ENCODE results near the gene AHNAK.

AHNAK gene

DNA sequence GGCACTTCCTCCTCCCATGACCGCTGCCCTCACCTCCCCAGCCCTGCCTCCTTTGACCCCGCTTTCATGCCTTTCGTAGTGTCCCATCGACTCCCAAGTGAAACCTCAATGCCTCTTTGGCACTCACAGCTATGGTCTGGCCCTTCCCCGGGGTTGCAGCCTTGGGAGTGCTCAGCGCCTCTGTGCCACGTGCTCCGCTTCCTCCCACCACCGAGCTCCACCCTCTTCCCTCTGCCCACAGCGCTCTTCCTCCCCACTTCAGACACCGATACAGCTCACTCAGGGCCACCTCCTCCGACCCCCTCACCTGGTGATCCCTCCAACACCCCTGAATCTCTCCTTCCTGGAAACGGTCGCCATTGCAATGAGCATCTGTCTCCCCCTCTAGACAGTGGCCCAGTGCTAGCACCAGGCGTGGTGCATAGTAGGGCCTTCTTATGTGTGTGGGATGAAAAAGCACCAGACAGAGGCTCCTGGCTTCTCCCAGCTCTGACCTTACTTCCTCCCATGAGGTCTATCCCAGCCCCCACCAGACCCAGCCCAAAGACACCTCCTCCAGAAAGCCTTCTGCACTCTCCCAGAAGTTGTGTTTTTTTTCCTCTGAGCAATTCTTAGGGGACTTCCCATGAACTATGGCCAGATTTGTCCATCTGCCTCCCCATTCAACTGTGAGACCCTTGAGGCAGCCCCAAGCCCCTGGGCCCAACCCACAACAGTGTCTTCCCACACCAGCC lies 144.2 kb downstream of the AHNAK start:
- Histone ChIP-seq H3K4me1 (ENCODE audit: control insufficient read depth, insufficient read depth, low read length, unreplicated experiment) (peaks cover 24% of the 10 kb centered on the region), H3K79me2 (ENCODE audit: control insufficient read depth, insufficient read depth, low read length, unreplicated experiment) (no peaks in the 10 kb centered on the region), H3K4me3 (ENCODE audit: low read depth, low read length) (no peak overlapping the region), H3K27ac (ENCODE audit: low read depth, low read length) (no peak overlapping the region), H2AFZ (ENCODE audit: low read length, unreplicated experiment) (no peak overlapping the region), H3K27me3 (ENCODE audit: insufficient read depth, low read length) (no peaks in the 10 kb centered on the region), H3K36me3 (ENCODE audit: insufficient read depth, low read length) (no peaks in the 10 kb centered on the region)

DNA sequence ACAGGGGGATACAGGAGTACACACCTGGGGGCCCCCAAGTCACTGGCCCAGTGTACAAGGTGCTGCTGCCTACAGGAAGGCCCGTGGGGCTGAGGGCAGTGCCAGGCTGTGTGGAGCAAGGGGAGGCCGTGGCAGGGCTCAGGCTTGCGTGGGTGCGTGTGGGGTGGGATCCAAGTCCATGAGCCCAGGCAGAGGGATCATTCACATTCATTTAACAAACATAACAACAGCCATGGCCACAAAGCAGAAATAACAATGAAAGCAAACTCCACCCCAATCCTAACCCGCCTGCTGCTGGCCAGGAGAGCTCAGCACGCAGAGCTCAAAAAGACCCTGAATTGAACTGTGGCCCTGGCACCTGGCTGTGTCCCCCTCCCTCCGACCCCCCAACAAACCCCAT lies 144.8 kb downstream of the AHNAK start:
- Histone ChIP-seq H3K36me3 (ENCODE audit: insufficient read depth, low read length) (no peaks in the 10 kb centered on the region), H2AFZ (ENCODE audit: low read length, unreplicated experiment) (no peak overlapping the region), H3K4me1 (ENCODE audit: control insufficient read depth, insufficient read depth, low read length, unreplicated experiment) (peaks cover 24% of the 10 kb centered on the region), H3K4me3 (ENCODE audit: low read depth, low read length) (no peak overlapping the region), H3K27me3 (ENCODE audit: insufficient read depth, low read length) (no peaks in the 10 kb centered on the region), H3K79me2 (ENCODE audit: control insufficient read depth, insufficient read depth, low read length, unreplicated experiment) (no peaks in the 10 kb centered on the region), H3K27ac (ENCODE audit: low read depth, low read length) (no peak overlapping the region)

DNA sequence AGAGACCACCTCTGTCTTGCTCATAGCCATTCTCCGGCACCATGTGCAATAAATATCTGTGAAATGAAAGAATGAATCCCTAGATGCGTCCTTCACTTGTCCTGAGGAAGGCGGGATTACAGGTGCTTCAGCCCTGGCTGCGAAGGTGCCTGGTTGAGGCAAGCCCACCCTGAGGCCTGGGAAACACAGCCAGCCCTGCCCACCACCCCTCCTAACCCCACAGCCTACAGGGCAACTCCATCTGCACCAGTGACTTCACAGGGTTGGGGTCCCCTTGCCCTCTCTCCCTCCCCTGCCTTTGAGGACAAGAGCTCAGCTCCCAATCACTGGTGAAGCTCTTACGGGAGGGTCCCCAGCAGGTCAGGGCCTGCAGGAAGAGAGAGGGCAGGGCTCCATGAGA lies 145.2 kb downstream of the AHNAK start:
- Histone ChIP-seq H3K27ac (ENCODE audit: low read depth, low read length) (no peak overlapping the region), H3K36me3 (ENCODE audit: insufficient read depth, low read length) (no peaks in the 10 kb centered on the region), H2AFZ (ENCODE audit: low read length, unreplicated experiment) (no peak overlapping the region), H3K27me3 (ENCODE audit: insufficient read depth, low read length) (no peaks in the 10 kb centered on the region), H3K4me1 (ENCODE audit: control insufficient read depth, insufficient read depth, low read length, unreplicated experiment) (peaks cover 24% of the 10 kb centered on the region), H3K79me2 (ENCODE audit: control insufficient read depth, insufficient read depth, low read length, unreplicated experiment) (no peaks in the 10 kb centered on the region), H3K4me3 (ENCODE audit: low read depth, low read length) (no peak overlapping the region)

DNA sequence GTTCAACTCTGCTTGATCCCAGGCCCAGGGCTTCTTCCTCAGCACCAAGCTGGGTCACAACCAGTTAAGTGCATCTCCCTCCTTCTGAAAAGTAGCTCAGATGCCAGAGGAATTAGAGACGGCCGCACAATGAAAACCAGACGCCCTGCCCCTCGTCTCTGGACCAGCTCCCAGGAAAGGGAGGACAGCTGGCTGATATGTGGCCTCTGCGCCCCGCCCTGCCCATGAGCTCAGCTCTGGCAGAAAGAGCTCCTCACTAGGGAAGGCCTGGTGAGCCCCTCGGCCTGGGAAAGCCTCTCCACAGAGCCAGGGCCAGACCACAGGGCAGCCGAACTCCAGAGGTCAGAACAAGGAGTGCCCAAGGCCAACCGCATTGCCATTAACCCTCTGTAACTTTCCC lies 145.8 kb downstream of the AHNAK start:
- Histone ChIP-seq H3K79me2 (ENCODE audit: control insufficient read depth, insufficient read depth, low read length, unreplicated experiment) (no peaks in the 10 kb centered on the region), H3K36me3 (ENCODE audit: insufficient read depth, low read length) (no peaks in the 10 kb centered on the region), H3K27me3 (ENCODE audit: insufficient read depth, low read length) (no peaks in the 10 kb centered on the region), H3K27ac (ENCODE audit: low read depth, low read length) (no peak overlapping the region), H3K4me1 (ENCODE audit: control insufficient read depth, insufficient read depth, low read length, unreplicated experiment) (peaks cover 24% of the 10 kb centered on the region), H2AFZ (ENCODE audit: low read length, unreplicated experiment) (no peak overlapping the region), H3K4me3 (ENCODE audit: low read depth, low read length) (no peak overlapping the region)

DNA sequence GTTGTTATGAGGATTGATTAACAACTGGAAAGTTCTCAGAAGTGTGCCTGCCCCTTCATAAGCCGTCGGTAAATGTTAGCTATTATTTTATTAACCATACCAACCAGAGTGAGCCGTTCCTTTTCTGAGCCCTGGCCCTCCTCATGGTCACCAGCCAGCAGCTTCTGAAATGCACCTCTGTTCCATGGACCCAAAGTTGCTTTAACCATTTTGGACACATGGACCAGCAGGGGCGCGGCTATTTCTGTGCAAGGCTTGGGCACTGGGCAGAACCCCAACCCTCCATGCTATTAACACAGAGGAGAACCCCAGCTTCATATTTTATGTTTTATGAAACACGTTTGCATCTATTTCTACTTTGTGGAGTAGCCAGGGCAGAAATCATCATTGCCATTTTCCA lies 146.3 kb downstream of the AHNAK start:
- Histone ChIP-seq H3K4me1 (ENCODE audit: control insufficient read depth, insufficient read depth, low read length, unreplicated experiment) (peaks cover 24% of the 10 kb centered on the region), H3K79me2 (ENCODE audit: control insufficient read depth, insufficient read depth, low read length, unreplicated experiment) (no peaks in the 10 kb centered on the region), H3K27me3 (ENCODE audit: insufficient read depth, low read length) (no peaks in the 10 kb centered on the region), H3K36me3 (ENCODE audit: insufficient read depth, low read length) (no peaks in the 10 kb centered on the region), H3K4me3 (ENCODE audit: low read depth, low read length) (no peak overlapping the region), H2AFZ (ENCODE audit: low read length, unreplicated experiment) (no peak overlapping the region), H3K27ac (ENCODE audit: low read depth, low read length) (no peak overlapping the region)

DNA sequence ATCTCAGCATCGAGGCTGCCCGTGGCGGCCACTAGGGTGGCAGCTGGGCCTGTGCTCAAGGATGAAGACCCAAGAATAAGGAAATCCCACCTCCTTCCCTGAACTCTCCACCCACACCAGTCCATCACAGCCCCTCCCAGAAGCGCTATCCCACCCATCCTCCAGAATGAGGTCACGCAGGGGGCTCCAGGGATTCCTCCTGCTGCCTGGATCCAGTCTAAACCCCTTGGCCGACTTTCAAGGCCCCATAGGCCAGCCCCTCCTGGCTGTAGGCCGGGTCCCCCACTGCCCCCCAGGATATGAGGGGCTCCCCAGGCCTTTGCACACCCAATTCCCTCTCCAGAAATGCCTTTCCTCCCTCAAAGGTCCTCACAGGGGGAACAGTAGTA lies 146.7 kb downstream of the AHNAK start:
- no peaks in the 10 kb centered on the region for H3K36me3 ChIP-seq (ENCODE audit: insufficient read depth, low read length)
- no peak overlapping the region for H3K27ac ChIP-seq (ENCODE audit: low read depth, low read length)
- peaks cover 24% of the 10 kb centered on the region for H3K4me1 ChIP-seq (ENCODE audit: control insufficient read depth, insufficient read depth, low read length, unreplicated experiment)
- no peaks in the 10 kb centered on the region for H3K79me2 ChIP-seq (ENCODE audit: control insufficient read depth, insufficient read depth, low read length, unreplicated experiment)
- H3K4me3 ChIP-seq (ENCODE audit: low read depth, low read length) = no peak overlapping the region
- no peaks in the 10 kb centered on the region for H3K27me3 ChIP-seq (ENCODE audit: insufficient read depth, low read length)
- H2AFZ ChIP-seq (ENCODE audit: low read length, unreplicated experiment) = no peak overlapping the region

DNA sequence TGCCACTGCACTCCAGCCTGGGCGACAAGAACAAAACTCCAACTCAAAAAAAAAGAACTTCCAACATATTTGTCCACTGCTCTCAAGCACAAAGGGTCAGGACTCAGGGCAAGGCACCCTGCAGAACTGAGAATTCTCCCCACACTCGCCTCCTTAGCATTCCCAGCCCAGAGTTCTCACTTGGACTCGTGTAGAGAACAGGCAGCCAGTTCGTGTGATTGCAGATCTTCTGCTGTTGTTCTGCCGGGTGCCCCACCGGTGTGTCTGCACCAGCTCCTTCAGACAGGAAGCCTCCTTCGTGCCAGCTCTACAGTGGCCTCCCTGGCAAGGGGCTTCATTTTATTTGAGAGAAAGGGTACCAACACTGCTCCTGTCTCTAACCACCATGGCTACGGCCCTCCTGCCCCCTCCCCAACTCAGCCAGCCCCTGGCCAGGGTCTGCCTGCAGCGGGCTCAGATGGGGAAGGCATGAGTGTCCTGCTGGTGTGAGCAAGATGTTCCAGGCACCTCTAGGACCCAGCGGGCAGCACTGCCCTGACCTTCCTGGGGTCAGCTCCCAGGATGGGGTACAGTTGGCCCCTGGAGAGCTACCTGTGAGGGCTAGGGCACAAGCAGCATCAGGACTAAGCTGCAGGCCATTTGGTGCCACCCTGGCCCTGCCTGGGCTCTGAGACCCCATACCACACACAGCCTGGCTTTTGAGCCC lies 147.3 kb downstream of the AHNAK start:
- H3K27ac ChIP-seq (ENCODE audit: low read depth, low read length) = no peak overlapping the region
- H3K79me2 ChIP-seq (ENCODE audit: control insufficient read depth, insufficient read depth, low read length, unreplicated experiment) = no peaks in the 10 kb centered on the region
- H3K27me3 ChIP-seq (ENCODE audit: insufficient read depth, low read length) = no peaks in the 10 kb centered on the region
- no peaks in the 10 kb centered on the region for H3K36me3 ChIP-seq (ENCODE audit: insufficient read depth, low read length)
- H3K4me1 ChIP-seq (ENCODE audit: control insufficient read depth, insufficient read depth, low read length, unreplicated experiment) = peaks cover 24% of the 10 kb centered on the region
- H2AFZ ChIP-seq (ENCODE audit: low read length, unreplicated experiment) = no peak overlapping the region
- no peak overlapping the region for H3K4me3 ChIP-seq (ENCODE audit: low read depth, low read length)

DNA sequence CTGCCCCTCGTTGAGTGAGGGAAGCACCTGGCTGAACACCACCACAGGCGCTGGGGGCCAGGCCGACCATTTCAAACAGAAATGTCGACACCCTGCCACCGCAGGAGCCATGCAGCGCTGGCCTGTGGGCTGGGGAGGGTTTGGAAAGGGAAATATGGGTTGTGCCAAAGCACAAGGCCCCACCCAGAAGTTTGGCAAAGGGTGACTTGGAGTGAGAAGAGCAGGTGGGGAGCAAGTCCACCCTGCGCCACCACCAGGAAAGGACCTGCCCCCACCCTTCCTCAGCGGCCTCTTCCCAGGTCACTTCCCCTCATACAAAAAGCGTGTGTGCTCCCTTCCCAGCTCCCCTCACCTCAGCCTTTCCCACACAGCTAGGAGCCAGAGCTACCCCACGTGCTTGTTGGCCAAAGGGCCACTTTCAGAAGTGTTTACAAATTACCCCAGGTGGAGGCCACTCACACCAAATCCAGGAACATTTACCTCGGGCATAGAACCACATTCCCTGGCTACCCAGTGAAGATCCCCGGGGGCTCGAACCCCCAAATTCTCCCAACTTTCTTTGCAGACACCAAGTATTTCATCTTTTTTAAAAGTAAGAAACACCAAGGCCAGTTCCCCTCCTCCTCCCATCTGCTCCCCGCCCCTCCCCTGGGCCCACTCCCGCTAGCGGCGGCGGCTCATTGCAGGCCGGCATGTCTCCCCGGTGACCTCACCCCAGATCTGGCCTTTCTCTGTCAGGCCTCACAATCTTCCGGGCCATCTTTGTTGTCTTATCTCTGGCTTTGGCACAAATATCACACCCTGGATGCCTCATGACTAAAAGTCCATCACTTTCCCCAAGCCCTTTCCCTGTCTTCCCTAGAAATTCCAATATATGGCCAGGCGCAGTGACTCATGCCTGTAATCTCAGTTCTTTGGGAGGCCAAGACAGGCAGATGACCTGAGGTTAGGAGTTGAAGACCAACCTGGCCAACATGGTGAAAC lies 148.3 kb downstream of the AHNAK start:
- H3K79me2 ChIP-seq (ENCODE audit: control insufficient read depth, insufficient read depth, low read length, unreplicated experiment) = no peaks in the 10 kb centered on the region
- no peak overlapping the region for H3K27ac ChIP-seq (ENCODE audit: low read depth, low read length)
- H3K4me1 ChIP-seq (ENCODE audit: control insufficient read depth, insufficient read depth, low read length, unreplicated experiment) = peaks cover 24% of the 10 kb centered on the region
- no peaks in the 10 kb centered on the region for H3K36me3 ChIP-seq (ENCODE audit: insufficient read depth, low read length)
- H2AFZ ChIP-seq (ENCODE audit: low read length, unreplicated experiment) = peak overlapping the region; percentile 59
- H3K4me3 ChIP-seq (ENCODE audit: low read depth, low read length) = no peak overlapping the region
- no peaks in the 10 kb centered on the region for H3K27me3 ChIP-seq (ENCODE audit: insufficient read depth, low read length)

DNA sequence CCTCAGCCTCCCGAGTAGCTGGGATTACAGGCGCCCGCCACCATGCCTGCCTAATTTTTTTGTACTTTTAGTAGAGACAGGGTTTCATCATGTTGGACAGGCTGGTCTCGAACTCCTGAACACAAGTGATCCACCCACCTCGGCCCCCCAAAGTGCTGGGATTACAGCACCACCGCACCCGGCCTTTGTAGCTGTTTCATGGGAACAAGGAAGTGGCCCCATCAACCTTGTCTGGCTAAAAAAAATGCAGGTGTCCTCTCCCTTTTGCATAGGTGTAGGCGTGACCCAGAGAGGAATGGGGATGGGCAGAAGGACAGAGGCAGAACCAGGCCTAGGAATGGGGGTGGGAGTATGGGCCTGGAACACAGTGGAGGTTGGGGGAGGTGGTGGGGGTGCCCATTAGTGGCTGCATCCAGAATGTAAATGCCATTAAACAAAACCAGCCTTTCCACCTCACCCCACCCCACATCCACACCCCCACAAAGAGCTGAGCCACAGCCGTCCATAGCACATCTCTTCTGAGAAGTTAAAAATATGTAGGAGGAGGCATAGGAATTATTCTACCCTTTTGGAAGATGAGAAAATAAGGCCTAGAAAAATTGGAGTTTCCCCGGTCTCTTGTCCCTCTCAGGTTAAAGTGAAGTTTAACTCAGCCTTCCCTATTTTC lies 150.6 kb downstream of the AHNAK start:
- Histone ChIP-seq H3K27ac (ENCODE audit: low read depth, low read length) (no peak overlapping the region), H3K36me3 (ENCODE audit: insufficient read depth, low read length) (no peaks in the 10 kb centered on the region), H3K79me2 (ENCODE audit: control insufficient read depth, insufficient read depth, low read length, unreplicated experiment) (no peaks in the 10 kb centered on the region), H3K4me1 (ENCODE audit: control insufficient read depth, insufficient read depth, low read length, unreplicated experiment) (peaks cover 23% of the 10 kb centered on the region), H3K27me3 (ENCODE audit: insufficient read depth, low read length) (no peaks in the 10 kb centered on the region), H2AFZ (ENCODE audit: low read length, unreplicated experiment) (no peak overlapping the region), H3K4me3 (ENCODE audit: low read depth, low read length) (no peak overlapping the region)

DNA sequence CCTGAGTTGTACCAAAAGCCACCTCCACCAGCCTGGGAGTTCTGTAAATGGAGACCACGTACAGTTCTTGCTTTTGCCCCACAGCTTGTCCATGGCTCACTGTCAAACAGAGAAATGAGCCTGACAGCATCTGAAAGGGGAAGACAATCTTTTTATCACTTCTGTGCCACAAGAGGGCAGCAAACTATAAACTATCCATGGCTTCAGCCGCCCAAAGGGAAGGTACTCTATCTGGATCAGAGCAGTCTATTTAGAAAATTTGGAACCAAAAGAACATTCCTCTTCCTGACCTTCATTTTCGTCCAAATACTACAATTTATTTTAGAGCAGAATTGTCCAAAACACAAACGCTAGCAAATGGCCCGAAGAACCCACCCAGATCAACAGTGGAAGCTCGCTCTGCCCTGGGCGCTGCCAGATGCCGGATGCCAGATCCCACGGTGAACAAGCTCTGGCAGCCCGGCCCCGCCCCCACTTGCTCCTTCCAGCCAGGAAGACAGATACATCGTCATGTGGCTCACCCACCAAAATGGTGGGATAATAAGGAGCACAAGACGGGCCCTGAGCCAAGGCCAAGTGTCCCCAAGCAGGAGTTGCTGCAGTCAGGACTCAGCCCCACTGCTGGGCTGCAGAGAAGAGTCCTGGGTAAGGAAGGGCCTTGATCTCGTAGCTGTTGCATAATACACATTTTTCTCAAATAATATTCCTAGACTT lies 151.6 kb downstream of the AHNAK start:
- Histone ChIP-seq H2AFZ (ENCODE audit: low read length, unreplicated experiment) (peak overlapping the region; percentile 82), H3K36me3 (ENCODE audit: insufficient read depth, low read length) (no peaks in the 10 kb centered on the region), H3K4me3 (ENCODE audit: low read depth, low read length) (peak overlapping the region; percentile 78), H3K27me3 (ENCODE audit: insufficient read depth, low read length) (no peaks in the 10 kb centered on the region), H3K27ac (ENCODE audit: low read depth, low read length) (no peak overlapping the region), H3K4me1 (ENCODE audit: control insufficient read depth, insufficient read depth, low read length, unreplicated experiment) (peaks cover 16% of the 10 kb centered on the region), H3K79me2 (ENCODE audit: control insufficient read depth, insufficient read depth, low read length, unreplicated experiment) (no peaks in the 10 kb centered on the region)
